ENCODE results near the gene LMF1.

The LMF1 gene

DNA sequence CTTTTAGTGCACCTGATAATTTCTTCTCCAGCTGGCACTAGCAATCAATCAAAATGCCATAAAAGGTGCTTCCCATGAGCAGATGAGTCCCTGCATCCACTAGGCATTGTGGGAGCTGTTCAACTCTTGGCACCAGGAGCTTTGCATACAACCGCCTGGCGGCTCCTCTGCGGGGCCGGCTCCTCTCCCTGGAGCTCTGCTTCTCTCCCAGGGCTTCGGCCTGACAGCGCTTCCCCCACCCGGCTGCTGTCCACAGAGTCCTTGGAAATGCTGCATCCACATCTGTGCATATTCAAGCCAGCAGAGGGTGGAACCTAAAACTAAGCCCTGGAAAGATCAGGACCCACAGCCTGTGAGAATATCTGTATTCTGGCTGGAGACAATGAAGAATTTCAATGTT lies 62.9 kb downstream of the LMF1 start:
- Histone ChIP-seq H3K4me1 (ENCODE audit: insufficient read depth, poor library complexity, severe bottlenecking) (no peaks in the 10 kb centered on the region), H3K27ac (ENCODE audit: poor library complexity, severe bottlenecking) (no peak overlapping the region), H3K9me3 (ENCODE audit: severe bottlenecking) (no peaks in the 10 kb centered on the region), H3K27me3 (ENCODE audit: insufficient read depth, poor library complexity, severe bottlenecking) (no peaks in the 10 kb centered on the region), H3K36me3 (ENCODE audit: low read depth) (no peaks in the 10 kb centered on the region), H3K4me3 (ENCODE audit: severe bottlenecking) (no peak overlapping the region)
- ATAC-seq (ENCODE audit: low read depth) (no peak), DNase-seq (ENCODE audit: low spot score) (peak; percentile 29)
- TF ChIP-seq, protein P1, sequence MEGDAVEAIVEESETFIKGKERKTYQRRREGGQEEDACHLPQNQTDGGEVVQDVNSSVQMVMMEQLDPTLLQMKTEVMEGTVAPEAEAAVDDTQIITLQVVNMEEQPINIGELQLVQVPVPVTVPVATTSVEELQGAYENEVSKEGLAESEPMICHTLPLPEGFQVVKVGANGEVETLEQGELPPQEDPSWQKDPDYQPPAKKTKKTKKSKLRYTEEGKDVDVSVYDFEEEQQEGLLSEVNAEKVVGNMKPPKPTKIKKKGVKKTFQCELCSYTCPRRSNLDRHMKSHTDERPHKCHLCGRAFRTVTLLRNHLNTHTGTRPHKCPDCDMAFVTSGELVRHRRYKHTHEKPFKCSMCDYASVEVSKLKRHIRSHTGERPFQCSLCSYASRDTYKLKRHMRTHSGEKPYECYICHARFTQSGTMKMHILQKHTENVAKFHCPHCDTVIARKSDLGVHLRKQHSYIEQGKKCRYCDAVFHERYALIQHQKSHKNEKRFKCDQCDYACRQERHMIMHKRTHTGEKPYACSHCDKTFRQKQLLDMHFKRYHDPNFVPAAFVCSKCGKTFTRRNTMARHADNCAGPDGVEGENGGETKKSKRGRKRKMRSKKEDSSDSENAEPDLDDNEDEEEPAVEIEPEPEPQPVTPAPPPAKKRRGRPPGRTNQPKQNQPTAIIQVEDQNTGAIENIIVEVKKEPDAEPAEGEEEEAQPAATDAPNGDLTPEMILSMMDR (IDR thresholded peaks at IDR 0.05; ENCODE audit: poor library complexity, severe bottlenecking) = no peak

DNA sequence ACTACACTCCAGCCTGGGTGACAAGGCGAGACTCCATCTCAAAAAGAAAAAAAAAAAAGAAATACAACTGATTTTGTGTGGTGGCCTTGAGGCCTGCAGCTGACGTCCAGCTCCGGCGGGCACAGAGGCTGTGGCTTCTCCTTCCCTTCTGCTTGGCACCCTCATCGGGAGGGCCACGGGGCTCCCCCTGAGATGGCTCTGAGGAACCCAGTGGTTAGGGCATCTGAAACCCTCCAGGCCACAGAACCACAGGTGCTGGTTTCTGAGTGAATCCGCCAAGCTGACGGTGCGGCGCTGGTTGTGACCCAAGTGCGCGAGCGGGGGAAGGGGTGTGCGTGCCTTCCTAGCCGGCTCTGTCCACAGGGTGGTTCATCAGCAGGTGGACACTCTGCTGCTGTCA lies 63.4 kb downstream of the LMF1 start:
- ATAC-seq (ENCODE audit: low read depth) (no peak), DNase-seq (ENCODE audit: low spot score) (peak; percentile 34)
- H3K4me3 ChIP-seq (ENCODE audit: severe bottlenecking) = no peak overlapping the region
- H3K36me3 ChIP-seq (ENCODE audit: low read depth) = no peaks in the 10 kb centered on the region
- H3K4me1 ChIP-seq (ENCODE audit: insufficient read depth, poor library complexity, severe bottlenecking) = no peaks in the 10 kb centered on the region
- no peaks in the 10 kb centered on the region for H3K9me3 ChIP-seq (ENCODE audit: severe bottlenecking)
- H3K27ac ChIP-seq (ENCODE audit: poor library complexity, severe bottlenecking) = no peak overlapping the region
- TF ChIP-seq, protein P1 (IDR thresholded peaks at IDR 0.05; ENCODE audit: poor library complexity, severe bottlenecking) = no peak
- H3K27me3 ChIP-seq (ENCODE audit: insufficient read depth, poor library complexity, severe bottlenecking) = no peaks in the 10 kb centered on the region

DNA sequence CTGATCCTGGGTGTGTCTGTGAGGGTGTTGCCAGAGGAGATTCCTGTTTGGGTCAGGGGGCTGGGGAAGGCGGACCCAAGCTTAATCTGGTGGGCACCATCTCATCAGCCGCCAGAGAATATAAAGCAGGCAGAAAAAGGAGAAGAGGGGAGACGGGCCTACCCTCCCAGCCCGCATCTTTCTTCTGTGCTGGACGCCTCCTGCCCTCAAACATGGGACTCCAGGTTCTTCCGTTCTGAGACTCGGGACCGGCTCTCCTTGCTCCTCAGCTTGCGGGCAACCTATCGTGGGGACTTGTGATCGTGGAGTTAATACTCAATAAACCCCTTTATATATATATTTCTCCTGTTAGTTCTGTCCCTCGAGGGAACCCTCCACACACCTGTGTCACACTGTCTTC lies 64.5 kb downstream of the LMF1 start:
- TF ChIP-seq, protein P1 (IDR thresholded peaks at IDR 0.05; ENCODE audit: poor library complexity, severe bottlenecking) = no peak
- Histone ChIP-seq H3K27ac (ENCODE audit: poor library complexity, severe bottlenecking) (no peak overlapping the region), H3K4me1 (ENCODE audit: insufficient read depth, poor library complexity, severe bottlenecking) (no peaks in the 10 kb centered on the region), H3K4me3 (ENCODE audit: severe bottlenecking) (no peak overlapping the region), H3K27me3 (ENCODE audit: insufficient read depth, poor library complexity, severe bottlenecking) (no peaks in the 10 kb centered on the region), H3K9me3 (ENCODE audit: severe bottlenecking) (no peaks in the 10 kb centered on the region), H3K36me3 (ENCODE audit: low read depth) (no peaks in the 10 kb centered on the region)
- no peak for ATAC-seq (ENCODE audit: low read depth)
- peak; percentile 34 for DNase-seq (ENCODE audit: low spot score)

DNA sequence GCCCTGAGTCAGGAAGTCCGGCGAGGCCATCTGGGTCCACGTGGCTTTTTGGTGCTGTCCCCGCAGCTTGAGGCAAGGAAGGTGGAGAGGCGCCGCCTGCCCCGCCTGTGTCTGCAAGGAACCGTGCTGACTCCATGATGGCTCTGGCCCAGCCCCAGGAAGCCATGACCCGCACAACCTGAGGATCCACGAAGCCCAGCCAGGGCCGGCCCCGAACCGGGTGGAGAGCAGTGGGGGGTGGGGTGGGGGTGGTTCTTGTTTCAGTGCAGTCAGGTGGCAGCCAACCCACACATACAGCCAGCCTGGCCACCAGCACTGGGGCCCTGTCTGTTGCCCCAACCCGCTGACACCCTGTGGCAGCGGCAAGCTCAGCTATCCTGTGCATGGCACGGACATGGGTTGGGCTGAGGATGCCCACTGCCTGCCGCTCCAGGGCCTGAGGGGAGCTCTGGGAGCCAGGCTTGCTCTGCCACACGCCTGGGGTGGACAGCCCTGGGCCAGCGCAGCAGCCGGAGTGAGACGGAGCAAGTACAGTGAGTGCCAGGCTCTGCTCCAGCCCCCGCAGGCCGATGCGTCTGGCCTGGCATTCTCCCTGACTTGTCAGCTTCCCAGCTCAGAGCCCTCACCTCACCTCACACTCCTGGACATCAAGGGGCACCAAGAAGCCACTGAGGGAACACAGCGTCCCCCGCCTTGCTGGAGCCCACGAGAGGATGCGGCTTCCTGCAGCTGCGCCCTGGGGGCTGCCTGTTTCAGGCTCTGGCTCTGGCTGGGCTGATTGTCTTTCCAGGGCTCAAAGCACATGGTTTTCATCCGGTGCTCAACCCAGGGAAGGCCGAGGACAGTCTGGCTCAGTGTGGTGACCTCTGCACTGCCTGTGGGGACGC lies 68.8 kb downstream of the LMF1 start:
- Histone ChIP-seq H3K27me3 (ENCODE audit: insufficient read depth, poor library complexity, severe bottlenecking) (no peaks in the 10 kb centered on the region), H3K9me3 (ENCODE audit: severe bottlenecking) (no peaks in the 10 kb centered on the region), H3K36me3 (ENCODE audit: low read depth) (no peaks in the 10 kb centered on the region), H3K4me3 (ENCODE audit: severe bottlenecking) (no peak overlapping the region), H3K27ac (ENCODE audit: poor library complexity, severe bottlenecking) (no peak overlapping the region), H3K4me1 (ENCODE audit: insufficient read depth, poor library complexity, severe bottlenecking) (no peaks in the 10 kb centered on the region)
- peak; percentile 60 for DNase-seq (ENCODE audit: low spot score)
- TF ChIP-seq, protein P1 (IDR thresholded peaks at IDR 0.05; ENCODE audit: poor library complexity, severe bottlenecking) = no peak
- no peak for ATAC-seq (ENCODE audit: low read depth)

DNA sequence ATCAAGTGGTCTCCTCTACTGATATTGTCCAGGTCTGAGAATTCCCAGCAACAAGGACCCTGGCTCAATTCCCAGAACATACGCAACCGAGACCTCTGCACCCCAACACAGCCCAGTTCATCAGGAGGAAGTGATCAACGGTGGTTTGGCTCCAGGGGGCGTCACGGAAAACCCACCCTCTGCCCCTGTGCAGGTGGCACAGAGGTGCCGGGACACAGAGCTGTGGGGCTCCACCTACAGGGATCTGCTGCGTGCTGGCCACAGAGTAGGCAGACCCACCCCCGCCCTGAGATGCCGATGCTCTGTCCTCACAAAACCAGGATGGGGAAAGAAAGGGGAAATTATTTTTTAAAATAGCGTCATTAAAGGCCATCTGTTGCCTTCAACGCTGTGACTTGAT lies 69.6 kb downstream of the LMF1 start:
- no peak overlapping the region for H3K4me3 ChIP-seq (ENCODE audit: severe bottlenecking)
- H3K9me3 ChIP-seq (ENCODE audit: severe bottlenecking) = no peaks in the 10 kb centered on the region
- no peak for ATAC-seq (ENCODE audit: low read depth)
- H3K4me1 ChIP-seq (ENCODE audit: insufficient read depth, poor library complexity, severe bottlenecking) = no peaks in the 10 kb centered on the region
- no peaks in the 10 kb centered on the region for H3K27me3 ChIP-seq (ENCODE audit: insufficient read depth, poor library complexity, severe bottlenecking)
- peak; percentile 15 for DNase-seq (ENCODE audit: low spot score)
- no peak overlapping the region for H3K27ac ChIP-seq (ENCODE audit: poor library complexity, severe bottlenecking)
- H3K36me3 ChIP-seq (ENCODE audit: low read depth) = no peaks in the 10 kb centered on the region
- TF ChIP-seq, protein P1 (IDR thresholded peaks at IDR 0.05; ENCODE audit: poor library complexity, severe bottlenecking) = no peak

Measured in RWPE2 (cell line).